Epithelial cell of proximal tubule (primary cell): ENCODE results near the gene UMODL1. TPM values are rescaled to one million over a fixed set of nuclear protein-coding genes. Genes with fewer than 3 reads are reported as not detected.

Experiments used
- DNase-seq: peaks from one replicate; pipeline ENCODE4 v3.0.0-alpha.2; 2011; ENCODE audit warnings: low read depth
- H3K4me3 ChIP-seq: 2 replicates; pipeline ENCODE4 v1.5.1; 2011; ENCODE audit warnings: low read depth, mild to moderate bottlenecking, low read length
- CTCF ChIP-seq: conservative IDR thresholded peaks from 2 replicates; pipeline ENCODE4 v1.5.1; 2012; ENCODE audit warnings: low read depth, mild to moderate bottlenecking, low read length
- total RNA-seq: library from RNA; depleted of rRNA; stranded (reverse); fragments of >200 nt; gene quantifications from 2 replicates; pipeline ENCODE4 v1.2.3, GENCODE V29; 2015

UMODL1 gene
- total RNA-seq, 1 donor from 2014 or later, result not detected

- TF ChIP-seq CTCF, result no peak
- DNase-seq, result no peak
- H3K4me3 ChIP-seq, result no peak overlapping the region
These were observed 43.9 kb upstream of the UMODL1 start for GRCh38 chr21:42027085-42027821.

GRCh38 chr21:42027822-42028765 is 43.0 kb upstream of the UMODL1 start:
- TF ChIP-seq CTCF, result no peak
- no peak overlapping the region for H3K4me3 ChIP-seq
- no peak for DNase-seq

GRCh38 chr21:42028766-42029425 is 42.2 kb upstream of the UMODL1 start:
- no peak overlapping the region for H3K4me3 ChIP-seq
- DNase-seq, result no peak
- no peak for TF ChIP-seq CTCF

GRCh38 chr21:42030311-42030710 is 40.8 kb upstream of the UMODL1 start:
- no peak for DNase-seq
- H3K4me3 ChIP-seq, result no peak overlapping the region
- TF ChIP-seq CTCF, result no peak

GRCh38 chr21:42031241-42031640 is 39.9 kb upstream of the UMODL1 start:
- no peak overlapping the region for H3K4me3 ChIP-seq
- DNase-seq, result no peak
- TF ChIP-seq CTCF, result no peak

GRCh38 chr21:42031816-42032215 is 39.3 kb upstream of the UMODL1 start:
- DNase-seq, result no peak
- no peak for TF ChIP-seq CTCF
- no peak overlapping the region for H3K4me3 ChIP-seq
